GM12878 (cell line): ENCODE measurements around the gene PPP5C. TPM values are rescaled to one million over a fixed set of nuclear protein-coding genes. Genes with fewer than 3 reads are reported as not detected.

ENCODE experiments used
- ATAC-seq: fragments of 200-7000 bp; cut with Tn5 transposase; 3 replicates; pipeline ENCODE4 v1.9.1; 2020; ENCODE audit warnings: mild to moderate bottlenecking, moderate library complexity
- BruUV-seq: library from RNA; stranded (reverse); fragments of 400-500 nt; replicated peaks from 2 replicates; lab custom pipeline; 2021; lab: Mats Ljungman, UMichigan
- CTCF ChIA-PET: fragments of 300-600 bp; sonication (Branson Sonifier 250); formaldehyde crosslinking; extraction: SDS; loops from one replicate; lab custom pipeline; 2021; ENCODE audit warnings: inconsistent platforms; lab: Yijun Ruan, JAX
- POLR2A ChIA-PET: fragments of 350-600 bp; formaldehyde crosslinking; extraction: SDS; loops from one replicate; lab custom pipeline; 2021; ENCODE audit warnings: inconsistent platforms; lab: Charles Lee
- RAD21 ChIA-PET: fragments of 300-600 bp; sonication (Branson Sonifier 250); formaldehyde crosslinking; loops from one replicate; lab custom pipeline; 2023; ENCODE audit warnings: antibody characterized with exemption; ENCODE audit not compliant: unreplicated experiment; lab: Charles Lee
- SMC1A ChIA-PET: fragments of 300-600 bp; sonication (Branson Sonifier 250); formaldehyde crosslinking; loops from one replicate; lab custom pipeline; 2023; ENCODE audit not compliant: unreplicated experiment, uncharacterized antibody; lab: Charles Lee
- DNase-seq: peaks from one replicate; pipeline ENCODE4 v3.0.0-alpha.2; 2011; ENCODE audit warnings: low read depth, low spot score
- FAIRE-seq: peaks from 3 replicates; lab custom pipeline; 2011; peaks lifted over from hg19 to GRCh38; lab: Jason Lieb, UNC
- H2AFZ ChIP-seq: 2 replicates; pipeline ENCODE4 v1.6.0; 2011; ENCODE audit warnings: low read depth, low read length, control low read depth; ENCODE audit not compliant: control insufficient read depth
- H3K27ac ChIP-seq: 2 replicates; pipeline ENCODE4 v1.5.1; 2011; ENCODE audit warnings: control low read depth; ENCODE audit not compliant: control insufficient read depth, insufficient read depth
- H3K27me3 ChIP-seq, 2 experiments: replicated peaks in 1 of 2; 2 replicates each; pipeline versions ENCODE4 v1.6.0 to v1.6.1; 2011; ENCODE audit warnings: low read length in 1 of 2; ENCODE audit not compliant: control insufficient read depth in 2 of 2, insufficient read depth in 2 of 2
- H3K36me3 ChIP-seq, 2 experiments: 2 replicates each; pipeline ENCODE4 v1.5.1; 2011; ENCODE audit warnings: low read length in 1 of 2; ENCODE audit not compliant: control insufficient read depth in 2 of 2, insufficient read depth in 2 of 2
- H3K4me1 ChIP-seq: 2 replicates; pipeline ENCODE4 v1.6.1; 2011; ENCODE audit warnings: mild to moderate bottlenecking, low read length, moderate library complexity, mixed read lengths; ENCODE audit not compliant: control insufficient read depth, insufficient read depth
- H3K4me2 ChIP-seq: 2 replicates; pipeline ENCODE4 v1.6.0; 2011; ENCODE audit warnings: control low read depth; ENCODE audit not compliant: control insufficient read depth, insufficient read depth
- H3K4me3 ChIP-seq: fragments of 200-600 bp; sonication (generic); 2 replicates; pipeline ENCODE4 v1.5.1; 2016
- H3K79me2 ChIP-seq: 2 replicates; pipeline ENCODE4 v1.6.0; 2011; ENCODE audit warnings: low read length; ENCODE audit not compliant: control insufficient read depth, insufficient read depth
- H3K9ac ChIP-seq: 2 replicates; pipeline ENCODE4 v1.8.0; 2011; ENCODE audit warnings: low read length, control low read depth, mixed read lengths; ENCODE audit not compliant: control insufficient read depth, insufficient read depth
- H3K9me3 ChIP-seq: replicated peaks from 3 replicates; pipeline ENCODE4 v1.5.1; 2011; ENCODE audit warnings: mild to moderate bottlenecking, low read length; ENCODE audit not compliant: control insufficient read depth, insufficient read depth
- H4K20me1 ChIP-seq: 2 replicates; pipeline ENCODE4 v1.6.0; 2011; ENCODE audit not compliant: control insufficient read depth, insufficient read depth
- ASH2L ChIP-seq: fragments of 300-600, 200-600 bp; sonication (generic); IDR thresholded peaks from 2 replicates; pipeline ENCODE4 v1.6.1; 2017; ENCODE audit warnings: low read depth, mild to moderate bottlenecking, borderline replicate concordance
- BMI1 ChIP-seq: fragments of 450-650 bp; IDR thresholded peaks from 2 replicates; pipeline ENCODE4 v1.6.1; 2016; ENCODE audit warnings: mild to moderate bottlenecking, moderate library complexity, borderline replicate concordance
- E4F1 ChIP-seq: fragments of 450-650 bp; IDR thresholded peaks from 2 replicates; pipeline ENCODE4 v1.6.1; 2018; ENCODE audit warnings: borderline replicate concordance, mild to moderate bottlenecking; ENCODE audit not compliant: partially characterized antibody
- MEF2A ChIP-seq: IDR thresholded peaks from 2 replicates; pipeline ENCODE4 v1.6.1; 2011; ENCODE audit warnings: low read depth, mild to moderate bottlenecking, low read length, moderate library complexity; ENCODE audit not compliant: insufficient read depth
- MTA3 ChIP-seq: IDR thresholded peaks from 2 replicates; pipeline ENCODE4 v1.6.1; 2012; ENCODE audit warnings: low read length, inconsistent platforms, borderline replicate concordance
- NKRF ChIP-seq: fragments of 450-650 bp; conservative IDR thresholded peaks from 2 replicates; pipeline ENCODE4 v1.6.1; 2017; ENCODE audit warnings: mild to moderate bottlenecking, moderate library complexity
- PKNOX1 ChIP-seq: fragments of 450-650 bp; IDR thresholded peaks from 2 replicates; pipeline ENCODE4 v1.6.1; 2016; ENCODE audit warnings: mild to moderate bottlenecking
- POLR2AphosphoS5 ChIP-seq: IDR thresholded peaks from 2 replicates; pipeline ENCODE4 v1.6.1; 2011; ENCODE audit warnings: mild to moderate bottlenecking, low read length, inconsistent platforms
- SRF ChIP-seq, 2 experiments: IDR thresholded peaks; 2 replicates each; pipeline ENCODE4 v1.6.1; 2011; ENCODE audit warnings: low read depth in 2 of 2, low read length in 2 of 2, mild to moderate bottlenecking in 1 of 2, moderate library complexity in 1 of 2
- TARDBP ChIP-seq: IDR thresholded peaks from 2 replicates; pipeline ENCODE4 v1.6.1; 2016; ENCODE audit warnings: borderline replicate concordance
- WGBS: methylation state at CpG from one replicate; pipeline ENCODE4 v1.1.6; 2016; ENCODE audit warnings: low lambda C conversion rate; ENCODE audit not compliant: insufficient replicate concordance, insufficient coverage; ENCODE audit errors: missing lambda C conversion rate; 5-methylcytosine and 5-hydroxymethylcytosine counted together
- in situ Hi-C: fragments of 300-500 bp; cut with MboI; formaldehyde crosslinking; loops from 9 replicates; pipeline ENCODE4 v1.14.3; 2018; ENCODE audit warnings: mixed read lengths
- intact Hi-C: fragments of 100-400 bp; cut with micrococcal nuclease; formaldehyde crosslinking; loops from one replicate; pipeline ENCODE4 v1.14.2; 2022; ENCODE audit not compliant: unreplicated experiment
- polyA plus RNA-seq, 11 experiments: library from polyadenylated mRNA; depleted of rRNA in 4 of 11; unstranded in 6 of 11; stranded (reverse) in 5 of 11; fragments of >200 nt; fragmentation: Nextera tagmentation in 4 of 11; fragmentation: Illumina TruSeq in 1 of 11; extraction: Ambion mirVana in 4 of 11; extraction: Trizol in 1 of 11; gene quantifications; 1 replicate in 1 of 11; 2 replicates in 10 of 11; pipeline versions ENCODE4 v1.2.1 to v1.2.3, GENCODE V29; 2011 to 2016; ENCODE audit warnings: inconsistent platforms in 2 of 11, missing spikeins in 2 of 11, low read depth in 1 of 11
- total RNA-seq, 4 experiments: library from RNA; depleted of rRNA in 3 of 4; stranded (reverse); fragments of >200 nt in 3 of 4; fragmentation: Illumina TruSeq in 1 of 4; extraction: Trizol in 1 of 4; gene quantifications; 2 replicates each; pipeline versions ENCODE4 v1.2.1 to v1.2.3, GENCODE V29; 2013 to 2021

Gene PPP5C
- total and polyA plus RNA-seq, 10 of the 15 experiments (the other 5 are each of a cell fraction or from before 2014, with no cell fraction given): 1.1 to 154 (median 94.5) TPM

GRCh38 chr19:46404055-46404752 is 57.3 kb downstream of the PPP5C start:
- ChIA-PET CTCF (interaction anchor here (1.6 kb wide), 1 partner anchor 49 kb away, joined by 3 read pairs; no protein-coding TSS in a partner anchor), RAD21 (no interaction called here), SMC1A (no interaction called here), POLR2A (no interaction called here)
- H2AFZ ChIP-seq: no peak overlapping the region
- 23% methylated on average over 35 of the region's 36 CpGs for WGBS
- H4K20me1 ChIP-seq: no peaks in the 10 kb centered on the region
- no TSS peak for BruUV-seq
- no peak for TF ChIP-seq PKNOX1
- no peak for TF ChIP-seq NKRF
- TF ChIP-seq MEF2A: no peak
- no peak for TF ChIP-seq BMI1
- TF ChIP-seq TARDBP: no peak
- no peak for TF ChIP-seq POLR2AphosphoS5
- TF ChIP-seq SRF (IDR thresholded peaks at IDR 0.05; ENCODE audit: low read depth in 2 of 2, low read length in 2 of 2): no peak
- no peak for TF ChIP-seq MTA3
- TF ChIP-seq ASH2L: no peak
- no peak for TF ChIP-seq E4F1
- no peaks in the 10 kb centered on the region for H3K9me3 ChIP-seq
- H3K9ac ChIP-seq: no peak overlapping the region
- no peaks in the 10 kb centered on the region for H3K36me3 ChIP-seq
- FAIRE-seq (no peak), ATAC-seq (no peak), DNase-seq (no peak)
- no peaks in the 10 kb centered on the region for H3K79me2 ChIP-seq
- no peak overlapping the region for H3K27ac ChIP-seq
- H3K4me2 ChIP-seq: no peak overlapping the region
- H3K4me1 ChIP-seq: no peaks in the 10 kb centered on the region
- no peak overlapping the region for H3K4me3 ChIP-seq
- intact Hi-C loops: no loop called here
- H3K27me3 ChIP-seq: peaks cover 0 to 3% of the 10 kb centered on the region in 2 experiments; a peak in 3 of 4 replicates
- in situ Hi-C loops: loop anchor here (5.0 kb wide), 1 partner anchor 83 kb away; no protein-coding TSS in a partner anchor
